GM21447 (cell line): ENCODE measurements around the gene BRD4.

Experiments used
- ATAC-seq: cut with Tn5 transposase; IDR thresholded peaks from one replicate; pipeline ENCODE4 v1.9.1; 2021; ENCODE audit not compliant: unreplicated experiment

The BRD4 gene

GRCh38 chr19:15234431-15235130, 97.8 kb downstream of the BRD4 start:
- ATAC-seq = no peak

- ATAC-seq = no peak
Measured at GRCh38 chr19:15231271-15231670, 101.1 kb downstream of the BRD4 start.

GRCh38 chr19:15227261-15227660, 105.1 kb downstream of the BRD4 start:
- ATAC-seq = no peak

GRCh38 chr19:15225760-15226159, 106.6 kb downstream of the BRD4 start:
- ATAC-seq = no peak

- ATAC-seq = no peak
Measured at GRCh38 chr19:15223649-15224361, 108.5 kb downstream of the BRD4 start.

GRCh38 chr19:15222738-15223648, 109.3 kb downstream of the BRD4 start:
- ATAC-seq = peak; percentile 89

GRCh38 chr19:15220833-15221232, 111.5 kb downstream of the BRD4 start:
- ATAC-seq = no peak

- no peak for ATAC-seq
Measured at GRCh38 chr19:15218501-15218900, 113.8 kb downstream of the BRD4 start.

- no peak for ATAC-seq
Measured at GRCh38 chr19:15216363-15216762, 116.0 kb downstream of the BRD4 start.

- no peak for ATAC-seq
Measured at GRCh38 chr19:15213715-15214381, 118.5 kb downstream of the BRD4 start.

- no peak for ATAC-seq
Measured at GRCh38 chr19:15212711-15213110, 119.6 kb downstream of the BRD4 start.

GRCh38 chr19:15210323-15210781, 122.0 kb downstream of the BRD4 start:
- ATAC-seq = no peak

GRCh38 chr19:15201374-15202023, 130.8 kb downstream of the BRD4 start:
- ATAC-seq = no peak

GRCh38 chr19:15200553-15201364, 131.6 kb downstream of the BRD4 start, which contains the start of gene NOTCH3:
Gene NOTCH3 (minus strand): TSS chr19:15200995. CDS start chr19:15200905, 90 bp downstream.
- ATAC-seq = no peak

- ATAC-seq = no peak
Measured at GRCh38 chr19:15199661-15200552, 132.4 kb downstream of the BRD4 start.

GRCh38 chr19:15198951-15199660, 133.2 kb downstream of the BRD4 start:
- no peak for ATAC-seq

- no peak for ATAC-seq
Measured at GRCh38 chr19:15197942-15198341, 134.4 kb downstream of the BRD4 start.
